Transverse colon (tissue), 3 donors: ENCODE data around the gene ITLN2.

Source experiments
- CTCF ChIP-seq, 5 experiments: fragments of 200-600 bp in 3 of 5; fragments of 450-650 bp in 2 of 5; sonication (generic) in 3 of 5; IDR thresholded peaks; 1 replicate in 2 of 5; 2 replicates in 3 of 5; pipeline ENCODE4 v1.5.1; 2016 to 2017; ENCODE audit warnings: antibody characterized with exemption in 5 of 5, inconsistent platforms in 3 of 5, mild to moderate bottlenecking in 2 of 5, moderate library complexity in 1 of 5
- POLR2A ChIP-seq: fragments of 450-650 bp; IDR thresholded peaks from one replicate; pipeline ENCODE4 v1.6.1; 2016; ENCODE audit warnings: antibody characterized with exemption, mild to moderate bottlenecking, moderate library complexity

- TF ChIP-seq CTCF (IDR thresholded peaks at IDR 0.05): no peak
- TF ChIP-seq POLR2A: no peak
Measured at GRCh38 chr1:160953030-160953429, 1.6 kb downstream of the ITLN2 start.
